H9 (cell line): ENCODE measurements around the gene PRELID2. TPM values are rescaled to one million over a fixed set of nuclear protein-coding genes. Genes with fewer than 3 reads are reported as not detected.

Experiments
- DNase-seq: peaks from one replicate; pipeline ENCODE4 v3.0.0-alpha.2; 2017
- H2AFZ ChIP-seq: one replicate; pipeline ENCODE4 v1.6.1; 2013; ENCODE audit warnings: mild to moderate bottlenecking, low read length, control low read depth, moderate library complexity
- H2AK5ac ChIP-seq: 2 replicates; pipeline ENCODE4 v1.6.1; 2013; ENCODE audit warnings: low read length, control low read depth, mixed read lengths; ENCODE audit not compliant: insufficient read length
- H2BK120ac ChIP-seq: one replicate; pipeline ENCODE4 v1.6.1; 2013; ENCODE audit warnings: low read depth, mild to moderate bottlenecking, low read length, control low read depth, inconsistent platforms; ENCODE audit not compliant: poor library complexity, severe bottlenecking
- H2BK12ac ChIP-seq: 2 replicates; pipeline ENCODE4 v1.6.1; 2013; ENCODE audit warnings: low read length, control low read depth, mixed read lengths, low read depth; ENCODE audit not compliant: insufficient read length
- H2BK15ac ChIP-seq: 2 replicates; pipeline ENCODE4 v1.6.1; 2013; ENCODE audit warnings: low read depth, low read length, control low read depth
- H2BK20ac ChIP-seq: one replicate; pipeline ENCODE4 v1.6.1; 2013; ENCODE audit warnings: low read depth, mild to moderate bottlenecking, low read length, control low read depth, inconsistent platforms; ENCODE audit not compliant: poor library complexity, severe bottlenecking
- H2BK5ac ChIP-seq: 2 replicates; pipeline ENCODE4 v1.6.1; 2013; ENCODE audit warnings: low read length, control low read depth, mixed read lengths; ENCODE audit not compliant: insufficient read length
- H3K14ac ChIP-seq: 2 replicates; pipeline ENCODE4 v1.6.1; 2013; ENCODE audit warnings: low read length, control low read depth; ENCODE audit not compliant: insufficient read depth
- H3K18ac ChIP-seq: 2 replicates; pipeline ENCODE4 v1.6.1; 2013; ENCODE audit warnings: low read depth, mild to moderate bottlenecking, mixed read lengths, low read length, control low read depth; ENCODE audit not compliant: insufficient read length
- H3K23ac ChIP-seq: 2 replicates; pipeline ENCODE4 v1.6.1; 2013; ENCODE audit warnings: low read length, control low read depth, mixed read lengths, low read depth; ENCODE audit not compliant: insufficient read length
- H3K23me2 ChIP-seq: 2 replicates; pipeline ENCODE4 v1.6.1; 2013; ENCODE audit warnings: low read depth, mild to moderate bottlenecking, mixed read lengths, low read length, control low read depth; ENCODE audit not compliant: insufficient read length, poor library complexity, severe bottlenecking
- H3K27ac ChIP-seq: 2 replicates; pipeline ENCODE4 v1.5.1; 2013; ENCODE audit warnings: low read length, control low read depth, mixed read lengths, low read depth; ENCODE audit not compliant: insufficient read length
- H3K27me3 ChIP-seq: 2 replicates; pipeline ENCODE4 v1.6.1; 2013; ENCODE audit warnings: low read length, control low read depth, inconsistent platforms; ENCODE audit not compliant: insufficient read depth
- H3K4ac ChIP-seq: 2 replicates; pipeline ENCODE4 v1.6.1; 2013; ENCODE audit warnings: low read depth, mild to moderate bottlenecking, control low read depth, inconsistent platforms, low read length, moderate library complexity
- H3K4me1 ChIP-seq: 2 replicates; pipeline ENCODE4 v1.6.1; 2013; ENCODE audit warnings: low read length, control low read depth, inconsistent platforms; ENCODE audit not compliant: insufficient read depth
- H3K4me2 ChIP-seq: 2 replicates; pipeline ENCODE4 v1.6.1; 2013; ENCODE audit warnings: low read length, control low read depth, mixed read lengths; ENCODE audit not compliant: insufficient read length, insufficient read depth
- H3K56ac ChIP-seq: 2 replicates; pipeline ENCODE4 v1.6.1; 2013; ENCODE audit warnings: low read depth, mild to moderate bottlenecking, mixed read lengths, low read length, control low read depth; ENCODE audit not compliant: insufficient read length
- H3K79me1 ChIP-seq: 2 replicates; pipeline ENCODE4 v1.6.1; 2013; ENCODE audit warnings: low read depth, mild to moderate bottlenecking, moderate library complexity, low read length, control low read depth, inconsistent platforms; ENCODE audit not compliant: insufficient read depth, poor library complexity, severe bottlenecking
- H3K79me2 ChIP-seq: 2 replicates; pipeline ENCODE4 v1.6.1; 2013; ENCODE audit warnings: low read length, control low read depth, inconsistent platforms; ENCODE audit not compliant: insufficient read depth
- H3K9ac ChIP-seq: 2 replicates; pipeline ENCODE4 v1.6.1; 2013; ENCODE audit warnings: low read length, control low read depth, mixed read lengths; ENCODE audit not compliant: insufficient read length; ENCODE audit errors: extremely low read depth
- H3K9me3 ChIP-seq: one replicate; pipeline ENCODE4 v1.6.1; 2013; ENCODE audit warnings: low read depth, low read length, inconsistent platforms; ENCODE audit not compliant: control insufficient read depth
- H3T11ph ChIP-seq: one replicate; pipeline ENCODE4 v1.6.1; 2013; ENCODE audit warnings: mild to moderate bottlenecking, low read length, control low read depth, inconsistent platforms
- H4K20me1 ChIP-seq: one replicate; pipeline ENCODE4 v1.6.1; 2013; ENCODE audit not compliant: control insufficient read depth, insufficient read length, insufficient read depth
- H4K5ac ChIP-seq: 2 replicates; pipeline ENCODE4 v1.6.1; 2013; ENCODE audit warnings: low read depth, mild to moderate bottlenecking, mixed read lengths, low read length, control low read depth; ENCODE audit not compliant: insufficient read length
- H4K8ac ChIP-seq: replicated peaks from 2 replicates; pipeline ENCODE4 v1.6.1; 2013; ENCODE audit warnings: low read length, control low read depth, mixed read lengths, low read depth; ENCODE audit not compliant: insufficient read length
- H4K91ac ChIP-seq: 2 replicates; pipeline ENCODE4 v1.6.1; 2013; ENCODE audit warnings: low read depth, mild to moderate bottlenecking, moderate library complexity, mixed read lengths, low read length, control low read depth; ENCODE audit not compliant: insufficient read length
- H3K27ac Mint-ChIP-seq, 3 experiments: 2 replicates in 2 of 3; 3 replicates in 1 of 3; pipeline ENCODE4 v1.8.0; 2020 to 2021; ENCODE audit warnings: mixed read lengths in 3 of 3, mild to moderate bottlenecking in 1 of 3, moderate library complexity in 1 of 3
- H3K27me3 Mint-ChIP-seq: 2 replicates; pipeline ENCODE4 v1.8.0; 2021; ENCODE audit warnings: low read depth, mild to moderate bottlenecking, moderate library complexity, mixed read lengths
- H3K36me3 Mint-ChIP-seq, 3 experiments: 2 replicates in 2 of 3; 3 replicates in 1 of 3; pipeline ENCODE4 v1.8.0; 2020 to 2021; ENCODE audit warnings: low read depth in 3 of 3, mixed read lengths in 3 of 3; ENCODE audit not compliant: insufficient read depth in 1 of 3
- H3K4me1 Mint-ChIP-seq, 2 experiments: 2 replicates each; pipeline ENCODE4 v1.8.0; 2020; ENCODE audit warnings: mixed read lengths in 2 of 2
- H3K4me3 Mint-ChIP-seq, 2 experiments: 2 replicates in 1 of 2; 3 replicates in 1 of 2; pipeline ENCODE4 v1.8.0; 2020 to 2021; ENCODE audit warnings: mild to moderate bottlenecking in 2 of 2, mixed read lengths in 2 of 2, moderate library complexity in 1 of 2
- H3K9me3 Mint-ChIP-seq, 2 experiments: 2 replicates in 1 of 2; 3 replicates in 1 of 2; pipeline ENCODE4 v1.8.0; 2020; ENCODE audit warnings: mild to moderate bottlenecking in 2 of 2, mixed read lengths in 2 of 2, moderate library complexity in 1 of 2
- WGBS: extraction: QIAGEN DNeasy Blood & Tissue Kit; methylation state at CpG from one replicate; pipeline ENCODE4 v1.1.7; 2013; ENCODE audit warnings: missing lambda C conversion rate, low lambda C conversion rate, mixed read lengths; ENCODE audit not compliant: insufficient read length; ENCODE audit errors: extremely low coverage; 5-methylcytosine and 5-hydroxymethylcytosine counted together
- total RNA-seq: library from RNA; stranded (reverse); gene quantifications from 2 replicates; pipeline ENCODE4 v1.2.1, GENCODE V29; 2021
- TF ChIP-seq, protein P1 (sequence below): fragments of 200-600 bp; sonication (generic); conservative IDR thresholded peaks from 3 replicates; pipeline ENCODE4 v1.8.0; 2021; ENCODE audit warnings: antibody characterized with exemption, mild to moderate bottlenecking

PRELID2 gene
- total RNA-seq, 1 experiment from 2014 or later = 13.2 TPM

DNA sequence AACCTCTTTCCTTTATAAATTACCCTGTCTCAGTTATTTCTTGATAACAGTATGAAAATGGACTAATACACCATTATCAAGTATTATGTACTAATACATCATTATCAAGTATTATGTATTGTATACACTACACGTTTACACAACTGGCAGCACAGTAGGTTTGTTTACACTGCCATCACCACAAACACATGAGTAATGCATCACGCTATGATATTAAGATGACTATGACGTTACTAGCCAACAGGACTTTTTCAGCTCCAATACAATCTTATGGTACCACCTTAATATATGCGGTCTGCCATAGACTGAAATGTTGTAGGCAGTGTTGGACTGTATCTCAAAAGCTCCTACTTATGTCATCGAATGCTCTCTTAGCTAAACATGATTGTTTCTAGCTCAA is 28.2 kb downstream of the PRELID2 start:
- Histone ChIP-seq H2AK5ac (no peak overlapping the region), H3K4me1 (no peaks in the 10 kb centered on the region), H3K27me3 (no peaks in the 10 kb centered on the region), H4K5ac (no peak overlapping the region), H3K9ac (no peak overlapping the region), H3K79me2 (no peaks in the 10 kb centered on the region), H4K8ac (no peak overlapping the region), H2AFZ (no peak overlapping the region), H3K79me1 (no peaks in the 10 kb centered on the region), H3K27ac (no peak overlapping the region), H2BK20ac (no peak overlapping the region), H2BK120ac (no peak overlapping the region), H3K14ac (no peak overlapping the region), H3K23me2 (no peaks in the 10 kb centered on the region), H3K4me2 (no peak overlapping the region), H2BK12ac (no peak overlapping the region), H3K9me3 (no peaks in the 10 kb centered on the region), H2BK5ac (no peak overlapping the region), H3K56ac (no peak overlapping the region), H3K18ac (no peak overlapping the region), H4K20me1 (no peaks in the 10 kb centered on the region), H3K23ac (no peak overlapping the region), H3T11ph (no peak overlapping the region), H3K4ac (no peak overlapping the region), H4K91ac (no peak overlapping the region), H2BK15ac (no peak overlapping the region)
- Mint-ChIP-seq H3K4me1 (peaks cover 6 to 12% of the 10 kb centered on the region in 2 experiments; a peak in 3 of 4 replicates), H3K27ac (no peak overlapping the region), H3K9me3 (no peaks in the 10 kb centered on the region), H3K27me3 (no peaks in the 10 kb centered on the region), H3K36me3 (no peaks in the 10 kb centered on the region), H3K4me3 (no peak overlapping the region)
- no peak for DNase-seq
- no CpG with 5 or more reads among the region's 5 CpGs for WGBS
- TF ChIP-seq, protein P1, sequence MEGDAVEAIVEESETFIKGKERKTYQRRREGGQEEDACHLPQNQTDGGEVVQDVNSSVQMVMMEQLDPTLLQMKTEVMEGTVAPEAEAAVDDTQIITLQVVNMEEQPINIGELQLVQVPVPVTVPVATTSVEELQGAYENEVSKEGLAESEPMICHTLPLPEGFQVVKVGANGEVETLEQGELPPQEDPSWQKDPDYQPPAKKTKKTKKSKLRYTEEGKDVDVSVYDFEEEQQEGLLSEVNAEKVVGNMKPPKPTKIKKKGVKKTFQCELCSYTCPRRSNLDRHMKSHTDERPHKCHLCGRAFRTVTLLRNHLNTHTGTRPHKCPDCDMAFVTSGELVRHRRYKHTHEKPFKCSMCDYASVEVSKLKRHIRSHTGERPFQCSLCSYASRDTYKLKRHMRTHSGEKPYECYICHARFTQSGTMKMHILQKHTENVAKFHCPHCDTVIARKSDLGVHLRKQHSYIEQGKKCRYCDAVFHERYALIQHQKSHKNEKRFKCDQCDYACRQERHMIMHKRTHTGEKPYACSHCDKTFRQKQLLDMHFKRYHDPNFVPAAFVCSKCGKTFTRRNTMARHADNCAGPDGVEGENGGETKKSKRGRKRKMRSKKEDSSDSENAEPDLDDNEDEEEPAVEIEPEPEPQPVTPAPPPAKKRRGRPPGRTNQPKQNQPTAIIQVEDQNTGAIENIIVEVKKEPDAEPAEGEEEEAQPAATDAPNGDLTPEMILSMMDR = no peak
